GM13976 (cell line): ENCODE data around the gene PDGFRB.

Experiments used
- DNase-seq: peaks from one replicate; pipeline ENCODE4 v3.0.0; 2012; ENCODE audit warnings: low spot score
- CTCF ChIP-seq: IDR thresholded peaks from 2 replicates; pipeline ENCODE4 v1.5.1; 2012; ENCODE audit warnings: borderline replicate concordance, mild to moderate bottlenecking; ENCODE audit not compliant: insufficient read depth; ENCODE audit errors: extremely low read depth, missing control alignments, control extremely low read depth
- in situ Hi-C: fragments of 300-500 bp; cut with MboI; formaldehyde crosslinking; loops from one replicate; pipeline ENCODE4 v1.12.0; 2022; ENCODE audit warnings: low sequenced_read_pairs, mixed read lengths, inconsistent platforms; ENCODE audit not compliant: unreplicated experiment

The PDGFRB gene

DNA sequence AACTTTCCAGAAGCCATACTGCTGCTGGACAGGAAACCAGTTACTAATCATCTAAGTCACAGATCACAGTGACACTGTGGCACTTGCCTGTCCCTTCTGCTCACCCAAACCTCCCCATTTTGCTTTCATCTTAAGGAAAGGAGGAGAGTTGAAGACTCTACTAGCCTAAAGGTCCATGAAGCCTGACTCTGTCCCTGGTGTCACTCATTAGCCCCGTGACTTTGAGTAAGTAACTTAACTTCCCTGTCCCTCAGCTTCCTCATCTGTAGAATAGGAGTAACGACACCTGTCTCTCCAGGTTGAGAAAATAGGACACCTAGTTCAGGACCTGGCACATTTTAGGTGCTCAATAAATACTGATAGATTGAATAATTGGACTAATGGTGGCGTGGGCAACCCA lies 33.7 kb upstream of the PDGFRB start:
- in situ Hi-C loops = no loop called here
- no peak for DNase-seq

GRCh38 chr5:150188146-150188842 lies 32.6 kb upstream of the PDGFRB start:
- in situ Hi-C loops = no loop called here
- DNase-seq = no peak
- TF ChIP-seq CTCF = no peak

More for the DNA sequence above, 33.7 kb upstream of the PDGFRB start:
- TF ChIP-seq CTCF = no peak

GRCh38 chr5:150186897-150187296 lies 31.3 kb upstream of the PDGFRB start:
- in situ Hi-C loops = no loop called here
- DNase-seq = no peak
- no peak for TF ChIP-seq CTCF

DNA sequence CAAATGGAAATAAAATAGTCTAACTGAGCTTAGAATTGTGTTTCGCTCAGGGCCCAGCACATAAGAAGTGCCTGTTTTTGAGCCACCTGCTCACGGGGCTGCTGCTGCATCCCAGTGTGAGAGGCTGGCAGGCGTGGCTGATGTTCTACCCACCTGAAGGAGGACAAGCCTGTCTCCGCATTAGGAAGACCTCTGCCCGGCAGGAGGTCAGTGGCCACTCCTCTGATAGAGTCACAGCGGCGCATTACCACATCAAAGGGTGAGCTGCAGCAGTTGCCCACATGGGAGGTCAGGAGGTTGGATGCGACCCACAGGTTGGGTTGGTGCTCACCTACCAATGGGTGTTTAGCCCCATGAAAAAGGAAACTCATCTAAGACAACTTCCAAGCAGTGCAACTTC lies 30.5 kb upstream of the PDGFRB start:
- DNase-seq = no peak
- in situ Hi-C loops = no loop called here
- TF ChIP-seq CTCF = no peak

GRCh38 chr5:150184990-150185912 lies 29.6 kb upstream of the PDGFRB start:
- no peak for DNase-seq
- in situ Hi-C loops = no loop called here
- no peak for TF ChIP-seq CTCF

GRCh38 chr5:150184006-150184405 lies 28.4 kb upstream of the PDGFRB start:
- no peak for TF ChIP-seq CTCF
- in situ Hi-C loops = no loop called here
- no peak for DNase-seq
